ENCODE results near the gene MEIS2.

The MEIS2 gene

GRCh38 chr15:37098468-37099318 is 1.7 kb downstream of the MEIS2 start:
- DNase-seq (ENCODE audit: low read depth in 3 of 3): no peak

- no peak for DNase-seq (ENCODE audit: low read depth in 3 of 3)
These were observed 3.0 kb downstream of the MEIS2 start for GRCh38 chr15:37097144-37097919.

- no peak for DNase-seq (ENCODE audit: low read depth in 3 of 3)
These were observed 3.7 kb downstream of the MEIS2 start for GRCh38 chr15:37096558-37097143.

GRCh38 chr15:37095770-37096557 is 4.4 kb downstream of the MEIS2 start:
- no peak for DNase-seq (ENCODE audit: low read depth in 3 of 3)

GRCh38 chr15:37094915-37095711 is 5.2 kb downstream of the MEIS2 start:
- no peak for DNase-seq (ENCODE audit: low read depth in 3 of 3)

GRCh38 chr15:37094333-37094914 is 5.9 kb downstream of the MEIS2 start:
- no peak for DNase-seq (ENCODE audit: low read depth in 3 of 3)

GRCh38 chr15:37093480-37094332 is 6.6 kb downstream of the MEIS2 start:
- no peak for DNase-seq (ENCODE audit: low read depth in 3 of 3)

- DNase-seq (ENCODE audit: low read depth in 3 of 3): no peak
These were observed 9.7 kb downstream of the MEIS2 start for GRCh38 chr15:37090543-37091175.

GRCh38 chr15:37088436-37088835 is 11.9 kb downstream of the MEIS2 start:
- DNase-seq (ENCODE audit: low read depth in 3 of 3): no peak

GRCh38 chr15:37087131-37087588 is 13.2 kb downstream of the MEIS2 start:
- no peak for DNase-seq (ENCODE audit: low read depth in 3 of 3)

- no peak for DNase-seq (ENCODE audit: low read depth in 3 of 3)
These were observed 13.8 kb downstream of the MEIS2 start for GRCh38 chr15:37086521-37086920.

GRCh38 chr15:37086120-37086519 is 14.2 kb downstream of the MEIS2 start:
- no peak for DNase-seq (ENCODE audit: low read depth in 3 of 3)

- DNase-seq (ENCODE audit: low read depth in 3 of 3): no peak
These were observed 15.7 kb downstream of the MEIS2 start for GRCh38 chr15:37084602-37085001.

GRCh38 chr15:37083610-37084009 is 16.7 kb downstream of the MEIS2 start:
- DNase-seq (ENCODE audit: low read depth in 3 of 3): no peak

GRCh38 chr15:37081983-37082382 is 18.4 kb downstream of the MEIS2 start:
- DNase-seq (ENCODE audit: low read depth in 3 of 3): no peak

- no peak for DNase-seq (ENCODE audit: low read depth in 3 of 3)
These were observed 20.0 kb downstream of the MEIS2 start for GRCh38 chr15:37080261-37080921.

- DNase-seq (ENCODE audit: low read depth in 3 of 3): no peak
These were observed 20.6 kb downstream of the MEIS2 start for GRCh38 chr15:37079726-37080125.

GRCh38 chr15:37078566-37078965 is 21.8 kb downstream of the MEIS2 start:
- DNase-seq (ENCODE audit: low read depth in 3 of 3): no peak
